SK-N-SH treated with all-trans-retinoic acid at 6 μM for 48 hours (cell line): ENCODE results near the gene TIMP2.
"Not testable (repeated sequence)": the region's sequence is repeated elsewhere in the genome, so short reads cannot be mapped to it uniquely, and the experiment has no call there.

Source experiments
- ATAC-seq: fragments of 200-7000 bp; cut with Tn5 transposase; 3 replicates; pipeline ENCODE4 v1.9.1; 2020; ENCODE audit warnings: mild to moderate bottlenecking, moderate library complexity
- BACH2 ChIP-seq: fragments of 250-450 bp; sonication (Bioruptor Pico); IDR thresholded peaks from 2 replicates; pipeline ENCODE4 v1.9.0; 2021; ENCODE audit warnings: mild to moderate bottlenecking, borderline replicate concordance
- ESRRG ChIP-seq: fragments of 250-450 bp; sonication (Bioruptor Pico); IDR thresholded peaks from 2 replicates; pipeline ENCODE4 v1.6.1; 2021; ENCODE audit warnings: mild to moderate bottlenecking
- GLIS3 ChIP-seq: fragments of 250-450 bp; sonication (Bioruptor Pico); IDR thresholded peaks from 2 replicates; pipeline ENCODE4 v1.5.0; 2020; ENCODE audit warnings: mild to moderate bottlenecking, moderate library complexity
- ISL1 ChIP-seq: fragments of 250-450 bp; sonication (Bioruptor Pico); IDR thresholded peaks from 2 replicates; pipeline ENCODE4 v2.1.2; 2022; ENCODE audit warnings: mild to moderate bottlenecking, moderate library complexity
- PPARA ChIP-seq: fragments of 250-450 bp; sonication (Bioruptor Pico); IDR thresholded peaks from 2 replicates; pipeline ENCODE4 v1.5.0; 2020; ENCODE audit warnings: mild to moderate bottlenecking, borderline replicate concordance
- SNAI2 ChIP-seq: fragments of 250-450 bp; sonication (Bioruptor Pico); IDR thresholded peaks from 2 replicates; pipeline ENCODE4 v1.5.0; 2020; ENCODE audit warnings: mild to moderate bottlenecking, moderate library complexity
- TOX ChIP-seq: fragments of 250-450 bp; sonication (Bioruptor Pico); IDR thresholded peaks from 2 replicates; pipeline ENCODE4 v1.8.0; 2021; ENCODE audit warnings: mild to moderate bottlenecking, moderate library complexity, borderline replicate concordance
- ZC3H10 ChIP-seq: fragments of 250-450 bp; sonication (Bioruptor Pico); IDR thresholded peaks from 2 replicates; pipeline ENCODE4 v1.5.1; 2021; ENCODE audit warnings: mild to moderate bottlenecking, moderate library complexity
- ZFP3 ChIP-seq: fragments of 250-450 bp; sonication (Bioruptor Pico); IDR thresholded peaks from 2 replicates; pipeline ENCODE4 v1.5.0; 2020; ENCODE audit warnings: mild to moderate bottlenecking, moderate library complexity
- ZFP30 ChIP-seq: fragments of 450-650 bp; formaldehyde crosslinking; IDR thresholded peaks from 2 replicates; pipeline ENCODE4 v1.5.0; 2022; ENCODE audit warnings: mild to moderate bottlenecking, moderate library complexity
- TF ChIP-seq, protein P1 (sequence below): fragments of 250-450 bp; sonication (Bioruptor Pico); IDR thresholded peaks from 2 replicates; pipeline ENCODE4 v1.8.0; 2020; ENCODE audit warnings: mild to moderate bottlenecking, moderate library complexity, borderline replicate concordance
- TF ChIP-seq, protein P2 (sequence below): fragments of 250-450 bp; sonication (Bioruptor Pico); IDR thresholded peaks from 2 replicates; pipeline ENCODE4 v1.5.1; 2020; ENCODE audit warnings: low read depth, mild to moderate bottlenecking, moderate library complexity
- TF ChIP-seq, protein P3 (sequence below): fragments of 250-450 bp; sonication (Bioruptor Pico); IDR thresholded peaks from 2 replicates; pipeline ENCODE4 v1.5.1; 2021; ENCODE audit warnings: mild to moderate bottlenecking, moderate library complexity
- TF ChIP-seq, protein P4 (sequence below): fragments of 250-450 bp; sonication (Bioruptor Pico); IDR thresholded peaks from 2 replicates; pipeline ENCODE4 v1.5.0; 2020; ENCODE audit warnings: mild to moderate bottlenecking, moderate library complexity
- TF ChIP-seq, protein P5 (sequence below): fragments of 250-450 bp; sonication (Bioruptor Pico); IDR thresholded peaks from 2 replicates; pipeline ENCODE4 v1.8.0; 2021; ENCODE audit warnings: low read depth, mild to moderate bottlenecking, moderate library complexity, borderline replicate concordance

Gene TIMP2

DNA sequence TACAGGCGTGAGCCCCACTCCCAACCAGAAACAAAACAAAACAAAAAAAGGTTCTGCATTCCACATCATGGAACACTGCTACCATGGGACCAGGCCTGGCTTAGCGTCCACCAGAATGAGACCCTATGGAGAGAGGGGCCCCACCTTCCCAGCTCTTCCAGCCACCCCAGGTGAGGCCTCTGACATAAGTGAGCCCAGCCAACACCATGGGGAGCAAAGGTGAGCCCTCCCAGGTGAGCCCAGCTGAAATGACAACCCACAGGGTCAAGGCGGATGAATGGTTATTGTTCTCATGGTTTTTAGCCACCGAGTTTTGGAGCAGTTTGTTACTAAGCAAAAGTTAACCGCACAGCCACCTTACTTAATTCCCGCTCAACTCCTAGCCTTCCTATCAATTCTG lies 38.2 kb upstream of the TIMP2 start:
- ATAC-seq = no peak
- TF ChIP-seq TOX (CRISPR knock-in tag) = no peak
- no peak for TF ChIP-seq ZFP3 (CRISPR knock-in tag)
- TF ChIP-seq, protein P1, sequence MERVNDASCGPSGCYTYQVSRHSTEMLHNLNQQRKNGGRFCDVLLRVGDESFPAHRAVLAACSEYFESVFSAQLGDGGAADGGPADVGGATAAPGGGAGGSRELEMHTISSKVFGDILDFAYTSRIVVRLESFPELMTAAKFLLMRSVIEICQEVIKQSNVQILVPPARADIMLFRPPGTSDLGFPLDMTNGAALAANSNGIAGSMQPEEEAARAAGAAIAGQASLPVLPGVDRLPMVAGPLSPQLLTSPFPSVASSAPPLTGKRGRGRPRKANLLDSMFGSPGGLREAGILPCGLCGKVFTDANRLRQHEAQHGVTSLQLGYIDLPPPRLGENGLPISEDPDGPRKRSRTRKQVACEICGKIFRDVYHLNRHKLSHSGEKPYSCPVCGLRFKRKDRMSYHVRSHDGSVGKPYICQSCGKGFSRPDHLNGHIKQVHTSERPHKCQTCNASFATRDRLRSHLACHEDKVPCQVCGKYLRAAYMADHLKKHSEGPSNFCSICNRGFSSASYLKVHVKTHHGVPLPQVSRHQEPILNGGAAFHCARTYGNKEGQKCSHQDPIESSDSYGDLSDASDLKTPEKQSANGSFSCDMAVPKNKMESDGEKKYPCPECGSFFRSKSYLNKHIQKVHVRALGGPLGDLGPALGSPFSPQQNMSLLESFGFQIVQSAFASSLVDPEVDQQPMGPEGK (CRISPR knock-in tag) = no peak
- TF ChIP-seq, protein P2, sequence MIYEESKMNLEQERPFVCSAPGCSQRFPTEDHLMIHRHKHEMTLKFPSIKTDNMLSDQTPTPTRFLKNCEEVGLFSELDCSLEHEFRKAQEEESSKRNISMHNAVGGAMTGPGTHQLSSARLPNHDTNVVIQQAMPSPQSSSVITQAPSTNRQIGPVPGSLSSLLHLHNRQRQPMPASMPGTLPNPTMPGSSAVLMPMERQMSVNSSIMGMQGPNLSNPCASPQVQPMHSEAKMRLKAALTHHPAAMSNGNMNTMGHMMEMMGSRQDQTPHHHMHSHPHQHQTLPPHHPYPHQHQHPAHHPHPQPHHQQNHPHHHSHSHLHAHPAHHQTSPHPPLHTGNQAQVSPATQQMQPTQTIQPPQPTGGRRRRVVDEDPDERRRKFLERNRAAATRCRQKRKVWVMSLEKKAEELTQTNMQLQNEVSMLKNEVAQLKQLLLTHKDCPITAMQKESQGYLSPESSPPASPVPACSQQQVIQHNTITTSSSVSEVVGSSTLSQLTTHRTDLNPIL (CRISPR knock-in tag) = no peak
- TF ChIP-seq BACH2 = no peak
- TF ChIP-seq, protein P3, sequence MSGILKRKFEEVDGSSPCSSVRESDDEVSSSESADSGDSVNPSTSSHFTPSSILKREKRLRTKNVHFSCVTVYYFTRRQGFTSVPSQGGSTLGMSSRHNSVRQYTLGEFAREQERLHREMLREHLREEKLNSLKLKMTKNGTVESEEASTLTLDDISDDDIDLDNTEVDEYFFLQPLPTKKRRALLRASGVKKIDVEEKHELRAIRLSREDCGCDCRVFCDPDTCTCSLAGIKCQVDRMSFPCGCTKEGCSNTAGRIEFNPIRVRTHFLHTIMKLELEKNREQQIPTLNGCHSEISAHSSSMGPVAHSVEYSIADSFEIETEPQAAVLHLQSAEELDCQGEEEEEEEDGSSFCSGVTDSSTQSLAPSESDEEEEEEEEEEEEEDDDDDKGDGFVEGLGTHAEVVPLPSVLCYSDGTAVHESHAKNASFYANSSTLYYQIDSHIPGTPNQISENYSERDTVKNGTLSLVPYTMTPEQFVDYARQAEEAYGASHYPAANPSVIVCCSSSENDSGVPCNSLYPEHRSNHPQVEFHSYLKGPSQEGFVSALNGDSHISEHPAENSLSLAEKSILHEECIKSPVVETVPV (CRISPR knock-in tag) = no peak
- TF ChIP-seq, protein P4, sequence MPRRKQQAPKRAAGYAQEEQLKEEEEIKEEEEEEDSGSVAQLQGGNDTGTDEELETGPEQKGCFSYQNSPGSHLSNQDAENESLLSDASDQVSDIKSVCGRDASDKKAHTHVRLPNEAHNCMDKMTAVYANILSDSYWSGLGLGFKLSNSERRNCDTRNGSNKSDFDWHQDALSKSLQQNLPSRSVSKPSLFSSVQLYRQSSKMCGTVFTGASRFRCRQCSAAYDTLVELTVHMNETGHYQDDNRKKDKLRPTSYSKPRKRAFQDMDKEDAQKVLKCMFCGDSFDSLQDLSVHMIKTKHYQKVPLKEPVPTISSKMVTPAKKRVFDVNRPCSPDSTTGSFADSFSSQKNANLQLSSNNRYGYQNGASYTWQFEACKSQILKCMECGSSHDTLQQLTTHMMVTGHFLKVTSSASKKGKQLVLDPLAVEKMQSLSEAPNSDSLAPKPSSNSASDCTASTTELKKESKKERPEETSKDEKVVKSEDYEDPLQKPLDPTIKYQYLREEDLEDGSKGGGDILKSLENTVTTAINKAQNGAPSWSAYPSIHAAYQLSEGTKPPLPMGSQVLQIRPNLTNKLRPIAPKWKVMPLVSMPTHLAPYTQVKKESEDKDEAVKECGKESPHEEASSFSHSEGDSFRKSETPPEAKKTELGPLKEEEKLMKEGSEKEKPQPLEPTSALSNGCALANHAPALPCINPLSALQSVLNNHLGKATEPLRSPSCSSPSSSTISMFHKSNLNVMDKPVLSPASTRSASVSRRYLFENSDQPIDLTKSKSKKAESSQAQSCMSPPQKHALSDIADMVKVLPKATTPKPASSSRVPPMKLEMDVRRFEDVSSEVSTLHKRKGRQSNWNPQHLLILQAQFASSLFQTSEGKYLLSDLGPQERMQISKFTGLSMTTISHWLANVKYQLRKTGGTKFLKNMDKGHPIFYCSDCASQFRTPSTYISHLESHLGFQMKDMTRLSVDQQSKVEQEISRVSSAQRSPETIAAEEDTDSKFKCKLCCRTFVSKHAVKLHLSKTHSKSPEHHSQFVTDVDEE = no peak
- no peak for TF ChIP-seq ESRRG (CRISPR knock-in tag)
- TF ChIP-seq ZFP30 (CRISPR knock-in tag) = no peak
- TF ChIP-seq SNAI2 = no peak
- TF ChIP-seq PPARA (CRISPR knock-in tag) = no peak
- TF ChIP-seq, protein P5, sequence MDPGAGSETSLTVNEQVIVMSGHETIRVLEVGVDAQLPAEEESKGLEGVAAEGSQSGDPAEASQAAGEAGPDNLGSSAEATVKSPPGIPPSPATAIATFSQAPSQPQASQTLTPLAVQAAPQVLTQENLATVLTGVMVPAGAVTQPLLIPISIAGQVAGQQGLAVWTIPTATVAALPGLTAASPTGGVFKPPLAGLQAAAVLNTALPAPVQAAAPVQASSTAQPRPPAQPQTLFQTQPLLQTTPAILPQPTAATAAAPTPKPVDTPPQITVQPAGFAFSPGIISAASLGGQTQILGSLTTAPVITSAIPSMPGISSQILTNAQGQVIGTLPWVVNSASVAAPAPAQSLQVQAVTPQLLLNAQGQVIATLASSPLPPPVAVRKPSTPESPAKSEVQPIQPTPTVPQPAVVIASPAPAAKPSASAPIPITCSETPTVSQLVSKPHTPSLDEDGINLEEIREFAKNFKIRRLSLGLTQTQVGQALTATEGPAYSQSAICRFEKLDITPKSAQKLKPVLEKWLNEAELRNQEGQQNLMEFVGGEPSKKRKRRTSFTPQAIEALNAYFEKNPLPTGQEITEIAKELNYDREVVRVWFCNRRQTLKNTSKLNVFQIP (CRISPR knock-in tag) = no peak
- TF ChIP-seq GLIS3 (CRISPR knock-in tag) = no peak
- no peak for TF ChIP-seq ISL1 (CRISPR knock-in tag)

DNA sequence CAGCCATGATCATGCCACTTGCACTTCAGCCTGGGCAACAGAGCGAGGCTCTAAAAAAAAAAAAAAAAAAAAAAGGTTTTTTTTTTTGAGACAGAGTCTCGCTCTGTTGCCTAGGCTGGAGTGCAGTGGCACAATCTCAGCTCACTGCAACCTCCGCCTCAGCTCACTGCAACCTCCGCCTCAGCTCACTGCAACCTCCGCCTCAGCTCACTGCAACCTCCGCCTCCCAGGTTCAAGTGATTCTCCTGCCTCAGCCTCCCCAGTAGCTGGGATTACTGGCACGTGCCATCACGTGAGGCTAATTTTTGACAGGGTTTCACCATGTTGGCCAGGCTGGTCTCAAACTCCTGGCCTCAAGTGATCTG lies 37.8 kb upstream of the TIMP2 start:
- ATAC-seq = not testable (repeated sequence)

DNA sequence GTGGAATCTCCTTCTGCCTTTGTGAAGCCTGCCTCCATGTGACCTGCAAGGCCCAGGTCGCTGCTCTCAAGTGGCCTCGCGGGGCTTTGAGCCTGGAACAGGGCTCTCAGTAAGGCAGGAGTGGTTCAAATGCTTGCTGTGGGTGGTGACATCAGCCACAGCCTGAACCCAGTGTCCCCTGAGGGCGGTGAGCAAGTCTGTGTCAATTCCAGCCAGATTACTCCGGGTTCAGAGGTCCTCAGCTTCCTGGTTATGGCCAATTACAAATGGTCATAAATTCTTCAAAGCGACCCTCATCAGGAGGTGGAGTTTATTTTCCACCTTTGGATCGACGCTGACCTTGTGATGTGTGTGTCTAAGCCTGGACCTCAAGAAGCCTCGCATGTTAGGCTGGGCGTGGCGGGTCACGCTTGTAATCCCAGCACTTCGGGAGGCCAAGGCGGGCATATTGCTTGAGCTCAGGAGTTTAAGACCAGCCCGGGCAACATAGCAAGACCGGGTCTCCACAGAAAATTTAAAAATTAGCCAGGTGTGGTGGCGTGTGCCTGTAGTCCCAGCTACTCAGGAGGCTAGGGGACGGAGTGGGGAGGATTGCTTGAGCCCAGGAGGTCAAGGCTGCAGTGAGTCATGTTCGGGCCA lies 37.3 kb upstream of the TIMP2 start:
- no peak for ATAC-seq

More for the DNA sequence above, 37.3 kb upstream of the TIMP2 start:
- TF ChIP-seq, protein P2 (CRISPR knock-in tag) = no peak
- TF ChIP-seq ZC3H10 (no peak), ESRRG (CRISPR knock-in tag) (no peak)
- TF ChIP-seq, protein P3 (CRISPR knock-in tag) = no peak
